ENCODE results near the gene SLC37A1.
A peak's percentile ranks its signal among the peaks of the same experiment; 100 is the strongest.

SLC37A1 gene

DNA sequence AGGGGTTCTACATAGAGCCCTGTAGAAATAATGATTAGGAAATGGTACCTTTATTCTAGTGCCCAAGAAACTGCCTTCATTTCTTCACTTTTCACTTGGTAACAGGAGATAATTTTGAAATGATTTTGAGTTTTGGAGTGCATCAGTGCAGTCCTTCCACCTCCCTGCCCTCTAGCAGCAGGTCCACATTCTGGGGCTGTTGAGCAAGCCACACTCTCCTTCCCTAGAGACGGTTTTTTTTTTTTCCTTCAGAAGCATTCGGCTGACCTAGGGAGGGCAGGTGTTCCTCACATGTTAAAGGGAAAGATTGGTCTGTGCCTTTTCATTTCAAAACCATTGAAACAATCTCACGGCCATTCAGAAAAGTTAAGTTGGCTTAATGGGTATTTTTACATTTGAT, 39.8 kb downstream of the SLC37A1 start:
- Histone ChIP-seq H3K36me3 (ENCODE audit: low read length) (peaks cover 5% of the 10 kb centered on the region; the same call in 1 of the 2 replicates), H3K79me2 (ENCODE audit: insufficient read depth, low read length) (no peaks in the 10 kb centered on the region), H3K9me3 (ENCODE audit: insufficient read depth, low read length) (no peaks in the 10 kb centered on the region), H3K4me3 (ENCODE audit: insufficient read depth, low read length, poor library complexity, severe bottlenecking) (no peak overlapping the region), H3F3A (ENCODE audit: insufficient read depth) (peaks cover 10% of the 10 kb centered on the region), H3K9ac (ENCODE audit: low read length) (no peak overlapping the region), H3K27ac (ENCODE audit: low read depth, low read length) (0 out of 2 replicates have a peak overlapping the region, but pooled peaks have one; percentile 9), H3K9me2 (replicated peaks; ENCODE audit: insufficient read depth, low read length) (no peaks in the 10 kb centered on the region), H3K4me2 (ENCODE audit: low read depth, low read length, poor library complexity, severe bottlenecking) (no peak overlapping the region), H2AFZ (ENCODE audit: low read depth, low read length, severe bottlenecking) (no peak overlapping the region), H4K20me1 (ENCODE audit: low read depth, low read length) (no peaks in the 10 kb centered on the region), H3K27me3 (ENCODE audit: low read length) (no peaks in the 10 kb centered on the region)
- TF ChIP-seq, protein P1, sequence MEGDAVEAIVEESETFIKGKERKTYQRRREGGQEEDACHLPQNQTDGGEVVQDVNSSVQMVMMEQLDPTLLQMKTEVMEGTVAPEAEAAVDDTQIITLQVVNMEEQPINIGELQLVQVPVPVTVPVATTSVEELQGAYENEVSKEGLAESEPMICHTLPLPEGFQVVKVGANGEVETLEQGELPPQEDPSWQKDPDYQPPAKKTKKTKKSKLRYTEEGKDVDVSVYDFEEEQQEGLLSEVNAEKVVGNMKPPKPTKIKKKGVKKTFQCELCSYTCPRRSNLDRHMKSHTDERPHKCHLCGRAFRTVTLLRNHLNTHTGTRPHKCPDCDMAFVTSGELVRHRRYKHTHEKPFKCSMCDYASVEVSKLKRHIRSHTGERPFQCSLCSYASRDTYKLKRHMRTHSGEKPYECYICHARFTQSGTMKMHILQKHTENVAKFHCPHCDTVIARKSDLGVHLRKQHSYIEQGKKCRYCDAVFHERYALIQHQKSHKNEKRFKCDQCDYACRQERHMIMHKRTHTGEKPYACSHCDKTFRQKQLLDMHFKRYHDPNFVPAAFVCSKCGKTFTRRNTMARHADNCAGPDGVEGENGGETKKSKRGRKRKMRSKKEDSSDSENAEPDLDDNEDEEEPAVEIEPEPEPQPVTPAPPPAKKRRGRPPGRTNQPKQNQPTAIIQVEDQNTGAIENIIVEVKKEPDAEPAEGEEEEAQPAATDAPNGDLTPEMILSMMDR (IDR thresholded peaks at IDR 0.05; ENCODE audit: insufficient read depth, low read length, poor library complexity, severe bottlenecking), result peak; percentile 28
- TF ChIP-seq EZH2phosphoT487 (conservative IDR thresholded peaks at IDR 0.05; ENCODE audit: low read length), result no peak

DNA sequence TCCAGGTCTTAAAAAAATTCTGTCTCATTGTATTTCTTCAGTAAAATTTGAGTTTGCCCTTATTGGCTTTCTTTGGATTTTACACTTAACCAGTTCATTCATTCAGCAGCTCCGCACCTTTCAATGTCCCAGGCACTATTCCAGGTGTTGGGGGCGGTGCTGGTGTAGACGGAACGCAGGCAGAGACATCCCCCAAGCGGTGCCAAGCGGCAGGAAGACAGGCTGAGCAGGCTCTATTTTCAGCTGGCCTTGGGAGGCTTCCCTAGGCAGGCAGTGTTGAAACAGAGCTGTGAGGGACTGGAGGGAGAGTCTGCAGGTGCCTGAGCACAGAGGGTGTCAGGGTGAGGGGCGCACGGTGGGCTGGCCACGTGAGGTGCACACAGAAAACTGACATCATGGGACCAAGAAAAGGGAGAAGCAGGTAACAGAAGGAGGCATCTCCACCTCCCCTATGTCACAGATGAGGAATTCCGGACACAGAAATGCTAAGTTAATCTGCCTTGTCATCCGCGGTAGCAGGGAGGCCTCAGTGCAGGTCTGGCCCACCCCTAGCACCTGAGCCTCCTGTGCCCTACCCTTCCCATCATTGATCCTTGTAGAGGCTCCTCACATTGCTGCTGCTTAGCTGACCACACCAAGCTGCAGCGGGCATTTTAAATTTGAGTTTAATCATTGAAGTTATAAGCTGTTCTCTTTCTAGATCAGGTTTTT, 40.8 kb downstream of the SLC37A1 start:
- Histone ChIP-seq H3K9me2 (replicated peaks; ENCODE audit: insufficient read depth, low read length) (no peaks in the 10 kb centered on the region), H3K4me2 (ENCODE audit: low read depth, low read length, poor library complexity, severe bottlenecking) (no peak overlapping the region), H3K79me2 (ENCODE audit: insufficient read depth, low read length) (no peaks in the 10 kb centered on the region; the same call in 1 of the 2 replicates), H3K27me3 (ENCODE audit: low read length) (no peaks in the 10 kb centered on the region), H3K9ac (ENCODE audit: low read length) (no peak overlapping the region), H4K20me1 (ENCODE audit: low read depth, low read length) (no peaks in the 10 kb centered on the region), H2AFZ (ENCODE audit: low read depth, low read length, severe bottlenecking) (no peak overlapping the region), H3K9me3 (ENCODE audit: insufficient read depth, low read length) (no peaks in the 10 kb centered on the region), H3K36me3 (ENCODE audit: low read length) (peaks cover 5% of the 10 kb centered on the region; the same call in 1 of the 2 replicates), H3K27ac (ENCODE audit: low read depth, low read length) (no peak overlapping the region), H3F3A (ENCODE audit: insufficient read depth) (peaks cover 15% of the 10 kb centered on the region), H3K4me3 (ENCODE audit: insufficient read depth, low read length, poor library complexity, severe bottlenecking) (no peak overlapping the region)
- TF ChIP-seq, protein P1 (IDR thresholded peaks at IDR 0.05; ENCODE audit: insufficient read depth, low read length, poor library complexity, severe bottlenecking), result no peak
- TF ChIP-seq EZH2phosphoT487 (conservative IDR thresholded peaks at IDR 0.05; ENCODE audit: low read length), result no peak

DNA sequence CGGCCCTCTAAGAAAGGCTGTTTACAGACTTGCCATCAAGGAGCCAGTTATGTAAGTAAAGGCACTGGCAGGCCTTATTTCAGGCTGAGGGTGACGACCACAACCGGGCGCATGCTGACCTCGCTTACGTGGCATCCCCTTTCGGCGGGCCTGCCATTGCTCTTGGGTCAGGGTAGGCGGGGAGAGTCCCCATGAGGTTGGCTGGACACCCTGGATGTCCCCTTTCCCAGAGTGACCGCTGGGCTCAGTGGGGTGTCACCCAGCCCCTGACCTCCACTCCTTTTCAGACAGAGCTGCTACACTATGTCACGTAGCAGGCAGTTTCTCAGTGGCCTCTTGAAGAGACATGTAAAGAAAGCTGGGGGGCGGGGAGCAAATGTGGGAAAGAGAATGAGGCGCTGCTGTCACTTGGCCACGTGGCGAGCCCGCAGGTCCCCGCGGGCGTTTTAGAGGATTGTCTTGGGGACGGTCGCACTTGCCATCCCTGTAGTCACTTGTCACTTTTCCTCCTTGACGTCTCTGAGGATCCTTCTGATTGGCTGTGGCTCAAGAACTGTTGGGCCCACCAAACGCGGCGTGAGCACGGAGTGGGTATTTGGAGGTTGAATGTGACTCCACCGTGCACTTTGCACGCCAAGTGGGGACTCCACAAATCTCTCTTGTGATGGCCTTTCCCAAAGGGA, 42.2 kb downstream of the SLC37A1 start:
- no peak overlapping the region for H3K9ac ChIP-seq (ENCODE audit: low read length)
- TF ChIP-seq, protein P1 (IDR thresholded peaks at IDR 0.05; ENCODE audit: insufficient read depth, low read length, poor library complexity, severe bottlenecking), result no peak
- no peak for TF ChIP-seq EZH2phosphoT487 (conservative IDR thresholded peaks at IDR 0.05; ENCODE audit: low read length)
- peaks cover 12% of the 10 kb centered on the region; the same call in 1 of the 2 replicates for H3K79me2 ChIP-seq (ENCODE audit: insufficient read depth, low read length)
- H3K27me3 ChIP-seq (ENCODE audit: low read length), result no peaks in the 10 kb centered on the region
- H4K20me1 ChIP-seq (ENCODE audit: low read depth, low read length), result no peaks in the 10 kb centered on the region
- H3K36me3 ChIP-seq (ENCODE audit: low read length), result no peaks in the 10 kb centered on the region
- H3F3A ChIP-seq (ENCODE audit: insufficient read depth), result peaks cover 16% of the 10 kb centered on the region
- H3K9me2 ChIP-seq (replicated peaks; ENCODE audit: insufficient read depth, low read length), result no peaks in the 10 kb centered on the region
- H3K27ac ChIP-seq (ENCODE audit: low read depth, low read length), result 0 out of 2 replicates have a peak overlapping the region, but pooled peaks have one; percentile 9
- no peak overlapping the region for H3K4me2 ChIP-seq (ENCODE audit: low read depth, low read length, poor library complexity, severe bottlenecking)
- H3K9me3 ChIP-seq (ENCODE audit: insufficient read depth, low read length), result no peaks in the 10 kb centered on the region
- H2AFZ ChIP-seq (ENCODE audit: low read depth, low read length, severe bottlenecking), result no peak overlapping the region
- H3K4me3 ChIP-seq (ENCODE audit: insufficient read depth, low read length, poor library complexity, severe bottlenecking), result no peak overlapping the region
